Activated T-helper 17 cell treated with anti-CD3 and anti-CD28 coated beads, Interleukin-2, amount 50 U/mL, for 72 hours (primary cell): Measurements from ENCODE around the gene OMA1. TPM values are rescaled to one million over a fixed set of nuclear protein-coding genes. Genes with fewer than 3 reads are reported as not detected.

ENCODE experiments used
- ATAC-seq: fragments of 150-1000 bp; cut with Tn5 transposase; replicated peaks from 2 replicates; pipeline ENCODE4 v1.10.0; 2021; ENCODE audit warnings: mild to moderate bottlenecking, moderate library complexity
- H3K27ac Mint-ChIP-seq: one replicate; pipeline ENCODE4 v1.8.0; 2022; ENCODE audit warnings: mixed read lengths
- H3K27me3 Mint-ChIP-seq: one replicate; pipeline ENCODE4 v1.8.0; 2022; ENCODE audit warnings: mixed read lengths
- H3K36me3 Mint-ChIP-seq: one replicate; pipeline ENCODE4 v1.8.0; 2022; ENCODE audit warnings: low read depth, mild to moderate bottlenecking, mixed read lengths
- H3K4me1 Mint-ChIP-seq: one replicate; pipeline ENCODE4 v1.8.0; 2022; ENCODE audit warnings: mixed read lengths
- H3K4me3 Mint-ChIP-seq: one replicate; pipeline ENCODE4 v1.8.0; 2022; ENCODE audit warnings: mild to moderate bottlenecking, mixed read lengths
- H3K9me3 Mint-ChIP-seq: one replicate; pipeline ENCODE4 v1.8.0; 2022; ENCODE audit warnings: mixed read lengths
- total RNA-seq, 2 donors: library from RNA; stranded (reverse); gene quantifications; one replicate each; pipeline ENCODE4 v1.2.3, GENCODE V29; 2022

The OMA1 gene
- total RNA-seq, 2 donors from 2014 or later = 4.8 to 11.1 TPM

GRCh38 chr1:58580186-58580585 is 33.7 kb upstream of the OMA1 start:
- Mint-ChIP-seq H3K27me3 (peaks cover 54% of the 10 kb centered on the region), H3K27ac (no peak overlapping the region), H3K9me3 (no peaks in the 10 kb centered on the region), H3K4me1 (peaks cover 19% of the 10 kb centered on the region), H3K4me3 (no peak overlapping the region), H3K36me3 (peaks cover 12% of the 10 kb centered on the region)
- ATAC-seq = no peak

DNA sequence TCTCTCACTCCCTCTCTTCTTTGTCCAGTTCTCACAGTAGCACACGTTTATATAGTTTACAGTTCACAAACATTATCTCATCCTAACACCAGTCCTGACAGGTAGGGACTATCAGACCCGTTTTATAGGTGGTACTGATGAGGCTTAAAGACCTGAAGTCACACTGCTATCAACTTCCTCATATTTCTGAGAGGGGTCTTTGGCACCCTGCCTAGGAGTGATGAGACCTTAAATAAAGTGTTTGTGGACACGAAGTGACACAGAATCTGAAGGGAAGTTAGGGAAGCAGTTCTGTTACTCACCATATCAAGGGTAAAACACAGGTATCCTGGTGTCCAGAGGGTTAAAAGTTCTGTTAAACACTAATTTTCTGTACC is 31.1 kb upstream of the OMA1 start:
- H3K27ac Mint-ChIP-seq = no peak overlapping the region
- H3K36me3 Mint-ChIP-seq = peaks cover 12% of the 10 kb centered on the region
- no peak for ATAC-seq
- no peaks in the 10 kb centered on the region for H3K9me3 Mint-ChIP-seq
- peaks cover 19% of the 10 kb centered on the region for H3K4me1 Mint-ChIP-seq
- peak overlapping the region; percentile 60 for H3K4me3 Mint-ChIP-seq
- H3K27me3 Mint-ChIP-seq = peaks cover 44% of the 10 kb centered on the region

DNA sequence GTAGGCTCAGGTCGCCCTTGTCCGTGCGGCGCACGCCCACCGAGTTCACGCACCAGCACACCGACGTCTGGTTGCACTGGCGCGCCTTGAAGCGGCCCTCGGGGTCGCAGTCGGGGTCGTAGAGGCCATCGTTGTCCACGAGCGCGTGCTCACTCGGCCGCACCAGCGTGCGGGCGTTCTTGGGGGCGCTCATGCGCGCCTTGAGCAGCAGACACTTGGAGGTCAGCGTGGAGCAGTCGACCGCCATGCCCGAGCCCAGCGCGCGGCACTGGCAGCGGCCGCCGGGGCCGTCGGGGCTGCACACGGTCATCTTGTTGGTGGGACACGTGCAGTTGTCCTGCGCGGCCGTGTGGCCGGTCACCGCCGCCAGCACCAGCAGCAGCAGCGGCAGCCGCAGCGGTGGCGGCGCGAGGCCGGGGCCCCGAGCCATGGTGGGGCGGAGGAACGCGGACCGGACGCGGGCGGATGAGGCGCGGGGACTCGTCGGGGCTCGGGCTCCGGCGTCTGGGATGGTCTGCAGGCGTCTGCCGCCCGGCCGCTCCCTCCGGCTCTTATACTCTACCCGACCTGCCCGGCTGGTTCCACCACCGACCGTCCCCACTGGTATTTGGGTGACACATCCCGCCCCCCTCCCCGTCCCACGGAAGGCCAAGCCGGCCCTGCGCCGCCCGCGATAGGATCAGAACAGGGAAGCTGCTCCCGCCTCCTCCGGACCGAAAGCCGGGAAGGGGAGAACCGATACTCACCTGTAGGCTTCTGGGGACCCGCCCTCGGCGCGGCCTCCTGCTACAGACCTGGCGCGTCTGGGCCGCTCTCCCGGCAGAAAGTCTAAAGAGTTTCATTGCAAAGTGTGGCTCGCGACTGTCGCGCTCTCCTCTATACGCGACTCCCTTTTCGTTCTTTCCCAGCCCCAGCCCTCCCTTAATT is 30.5 kb upstream of the OMA1 start, which contains the start of gene TACSTD2:
Gene TACSTD2 (minus strand): TSS at position 526 of the 927 bp plus-strand sequence. CDS start 96 bp downstream, at position 430.
- Mint-ChIP-seq H3K4me1 (peaks cover 19% of the 10 kb centered on the region), H3K4me3 (peak within 1 kb of the TSS; percentile 83), H3K36me3 (peaks cover 12% of the 10 kb centered on the region), H3K9me3 (no peaks in the 10 kb centered on the region), H3K27me3 (peaks cover 44% of the 10 kb centered on the region), H3K27ac (no peak within 1 kb of the TSS)
- no peak for ATAC-seq

- no peaks in the 10 kb centered on the region for H3K9me3 Mint-ChIP-seq
- H3K27me3 Mint-ChIP-seq = peaks cover 46% of the 10 kb centered on the region
- H3K4me1 Mint-ChIP-seq = peaks cover 19% of the 10 kb centered on the region
- H3K36me3 Mint-ChIP-seq = peaks cover 12% of the 10 kb centered on the region
- H3K27ac Mint-ChIP-seq = no peak overlapping the region
- ATAC-seq = no peak
- peak overlapping the region; percentile 83 for H3K4me3 Mint-ChIP-seq
Measured at GRCh38 chr1:58576325-58576726, 29.8 kb upstream of the OMA1 start.

GRCh38 chr1:58575551-58576324 is 29.2 kb upstream of the OMA1 start:
- peaks cover 19% of the 10 kb centered on the region for H3K4me1 Mint-ChIP-seq
- peaks cover 12% of the 10 kb centered on the region for H3K36me3 Mint-ChIP-seq
- no peaks in the 10 kb centered on the region for H3K9me3 Mint-ChIP-seq
- peaks cover 43% of the 10 kb centered on the region for H3K27me3 Mint-ChIP-seq
- no peak for ATAC-seq
- H3K4me3 Mint-ChIP-seq = peak overlapping the region; percentile 83
- H3K27ac Mint-ChIP-seq = no peak overlapping the region

DNA sequence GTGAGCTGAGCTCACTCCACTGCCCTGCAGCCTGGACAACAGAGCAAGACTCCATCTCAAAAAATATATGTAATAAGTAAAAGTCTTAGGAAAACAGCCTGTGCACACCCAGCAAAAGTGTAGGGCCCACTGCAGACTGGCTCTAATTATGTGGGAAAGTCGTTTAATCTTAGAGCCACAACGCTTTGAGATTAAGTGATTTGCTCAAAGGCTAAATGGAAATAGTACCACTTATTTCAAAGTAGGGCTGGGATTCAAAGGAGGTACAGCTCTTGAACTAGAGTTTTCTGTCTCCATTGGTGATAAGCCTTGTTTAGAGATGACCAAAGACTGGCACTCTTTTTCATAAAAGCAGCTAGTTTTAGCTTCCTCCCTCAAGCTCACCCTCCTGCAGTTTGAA is 28.3 kb upstream of the OMA1 start:
- Mint-ChIP-seq H3K9me3 (no peaks in the 10 kb centered on the region), H3K27me3 (peaks cover 49% of the 10 kb centered on the region), H3K27ac (no peak overlapping the region), H3K4me1 (peaks cover 19% of the 10 kb centered on the region), H3K4me3 (peak overlapping the region; percentile 83), H3K36me3 (peaks cover 12% of the 10 kb centered on the region)
- ATAC-seq = no peak

GRCh38 chr1:58573705-58574591 is 27.4 kb upstream of the OMA1 start:
- Mint-ChIP-seq H3K4me3 (peak overlapping the region; percentile 55), H3K27ac (peak overlapping the region; percentile 49), H3K27me3 (peaks cover 48% of the 10 kb centered on the region), H3K36me3 (peaks cover 12% of the 10 kb centered on the region), H3K4me1 (peaks cover 19% of the 10 kb centered on the region), H3K9me3 (no peaks in the 10 kb centered on the region)
- peak; percentile 98 for ATAC-seq

- Mint-ChIP-seq H3K36me3 (peaks cover 12% of the 10 kb centered on the region), H3K4me1 (peaks cover 19% of the 10 kb centered on the region), H3K27ac (peak overlapping the region; percentile 49), H3K27me3 (peaks cover 51% of the 10 kb centered on the region), H3K9me3 (no peaks in the 10 kb centered on the region), H3K4me3 (peak overlapping the region; percentile 55)
- no peak for ATAC-seq
Measured at GRCh38 chr1:58573138-58573537, 26.6 kb upstream of the OMA1 start.

DNA sequence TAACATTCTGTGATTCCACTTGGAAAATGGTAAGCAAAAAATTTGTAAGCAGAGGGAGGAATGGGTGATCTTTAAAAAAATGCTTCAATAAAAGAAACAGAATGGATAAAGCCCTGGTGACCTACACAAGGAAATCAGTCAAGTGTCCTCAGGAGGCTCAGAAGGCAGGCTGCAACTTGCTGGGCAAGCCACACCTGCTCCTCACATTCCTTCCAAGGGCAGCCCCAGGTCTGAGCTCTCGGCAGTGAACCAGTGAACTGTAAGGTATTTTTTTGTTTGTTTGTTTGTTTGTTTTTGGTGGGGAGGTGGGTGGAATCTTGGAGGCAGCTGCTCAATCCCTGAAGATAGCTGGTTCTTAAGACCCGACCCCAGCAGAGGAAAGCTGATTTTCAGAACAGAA is 26.2 kb upstream of the OMA1 start:
- Mint-ChIP-seq H3K9me3 (no peaks in the 10 kb centered on the region), H3K4me1 (peaks cover 18% of the 10 kb centered on the region), H3K36me3 (peaks cover 11% of the 10 kb centered on the region), H3K4me3 (no peak overlapping the region), H3K27me3 (peaks cover 47% of the 10 kb centered on the region), H3K27ac (no peak overlapping the region)
- no peak for ATAC-seq

GRCh38 chr1:58571616-58572015 is 25.1 kb upstream of the OMA1 start:
- H3K27ac Mint-ChIP-seq = no peak overlapping the region
- H3K36me3 Mint-ChIP-seq = peaks cover 6% of the 10 kb centered on the region
- peaks cover 14% of the 10 kb centered on the region for H3K4me1 Mint-ChIP-seq
- no peak overlapping the region for H3K4me3 Mint-ChIP-seq
- H3K27me3 Mint-ChIP-seq = peaks cover 44% of the 10 kb centered on the region
- no peaks in the 10 kb centered on the region for H3K9me3 Mint-ChIP-seq
- ATAC-seq = no peak

GRCh38 chr1:58570817-58571216 is 24.3 kb upstream of the OMA1 start:
- Mint-ChIP-seq H3K27ac (no peak overlapping the region), H3K4me3 (no peak overlapping the region), H3K27me3 (peaks cover 43% of the 10 kb centered on the region), H3K4me1 (peaks cover 14% of the 10 kb centered on the region), H3K9me3 (no peaks in the 10 kb centered on the region), H3K36me3 (no peaks in the 10 kb centered on the region)
- ATAC-seq = no peak

DNA sequence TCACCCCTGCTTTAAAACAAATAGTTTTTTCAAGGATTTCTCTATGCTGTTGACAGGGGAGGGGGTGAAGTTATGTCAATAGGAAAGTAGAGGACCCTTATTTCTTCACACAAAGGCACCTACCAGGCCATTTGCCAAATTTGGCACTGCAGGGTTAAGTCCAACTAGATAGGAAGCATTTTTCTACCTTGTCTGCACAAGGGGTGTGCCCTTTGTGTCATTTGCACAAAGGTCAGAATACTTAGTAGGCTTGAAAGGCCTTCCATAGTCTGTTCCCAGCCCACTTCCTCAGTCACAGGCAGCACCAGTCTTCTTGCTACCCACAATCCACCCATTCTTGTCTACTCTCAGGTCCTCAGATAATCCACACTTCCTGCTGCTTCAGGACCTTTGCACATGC is 23.6 kb upstream of the OMA1 start:
- no peak for ATAC-seq
- Mint-ChIP-seq H3K27ac (no peak overlapping the region), H3K36me3 (no peaks in the 10 kb centered on the region), H3K4me1 (peaks cover 14% of the 10 kb centered on the region), H3K4me3 (no peak overlapping the region), H3K27me3 (peaks cover 42% of the 10 kb centered on the region), H3K9me3 (no peaks in the 10 kb centered on the region)

- H3K9me3 Mint-ChIP-seq = no peaks in the 10 kb centered on the region
- peaks cover 42% of the 10 kb centered on the region for H3K27me3 Mint-ChIP-seq
- H3K4me3 Mint-ChIP-seq = no peak overlapping the region
- no peak overlapping the region for H3K27ac Mint-ChIP-seq
- H3K4me1 Mint-ChIP-seq = peaks cover 9% of the 10 kb centered on the region
- ATAC-seq = no peak
- H3K36me3 Mint-ChIP-seq = no peaks in the 10 kb centered on the region
Measured at GRCh38 chr1:58568911-58569310, 22.4 kb upstream of the OMA1 start.

DNA sequence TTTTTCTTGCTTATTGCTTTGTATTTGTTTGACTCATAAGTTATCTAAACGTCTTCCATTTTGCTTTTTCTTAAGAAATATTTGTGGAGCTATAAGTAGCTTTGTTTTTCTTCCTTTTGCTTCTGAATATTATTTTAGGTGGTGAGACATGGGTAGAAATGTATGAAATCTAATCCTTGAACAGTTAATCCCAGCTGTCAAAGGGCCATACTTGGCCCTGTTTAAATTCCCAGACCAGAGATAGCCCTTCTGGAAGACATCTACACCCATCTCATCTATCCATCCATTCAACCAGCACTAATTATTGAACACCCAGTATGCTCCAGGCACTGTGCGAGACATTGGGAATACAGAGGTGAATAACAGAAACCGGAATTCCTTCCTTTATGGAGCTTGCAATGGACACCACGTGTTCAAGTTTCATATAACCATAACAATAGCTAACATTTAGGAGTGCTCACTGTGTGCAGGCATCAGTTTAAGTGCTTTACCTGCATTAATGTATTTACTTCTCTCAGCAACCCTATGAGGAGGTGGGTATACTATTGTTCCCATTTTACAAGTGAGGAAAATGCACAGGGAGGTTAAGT is 21.8 kb upstream of the OMA1 start:
- Mint-ChIP-seq H3K4me3 (no peak overlapping the region), H3K9me3 (no peaks in the 10 kb centered on the region), H3K4me1 (peaks cover 5% of the 10 kb centered on the region), H3K36me3 (no peaks in the 10 kb centered on the region), H3K27ac (no peak overlapping the region), H3K27me3 (peaks cover 44% of the 10 kb centered on the region)
- no peak for ATAC-seq
